ENCODE data around the gene PRRX2. TPM values are rescaled to one million over a fixed set of nuclear protein-coding genes. Genes with fewer than 3 reads are reported as not detected.

The PRRX2 gene
- total and polyA plus RNA-seq, 2 experiments from 2014 or later, result 5.8 to 8.3 TPM

GRCh38 chr9:129624168-129624759, 41.2 kb upstream of the PRRX2 start:
- H3K27me3 ChIP-seq (ENCODE audit: insufficient read depth), result peaks cover 34% of the 10 kb centered on the region
- no peak overlapping the region for H3K4me3 ChIP-seq
- Mint-ChIP-seq H3K27ac (no peak overlapping the region), H3K4me3 (no peak overlapping the region), H3K27me3 (ENCODE audit: insufficient read depth, low read depth, poor library complexity) (peaks cover 33% of the 10 kb centered on the region), H3K36me3 (ENCODE audit: low read depth) (peaks cover 12% of the 10 kb centered on the region), H3K9me3 (no peaks in the 10 kb centered on the region), H3K4me1 (peaks cover 44% of the 10 kb centered on the region)
- DNase-seq (ENCODE audit: low spot score) (peak; percentile 89), ATAC-seq (peak; percentile 34)
- peaks cover 25% of the 10 kb centered on the region for H4K20me1 ChIP-seq (replicated peaks; ENCODE audit: insufficient read depth)
- TF ChIP-seq ZNF331 (CRISPR knock-in tag; IDR thresholded peaks at IDR 0.05; ENCODE audit: low read depth) (no peak), CTCF (conservative IDR thresholded peaks at IDR 0.05; ENCODE audit: low read depth in 2 of 2) (peak; percentile 79 to 88)
- no peaks in the 10 kb centered on the region for H3K36me3 ChIP-seq (ENCODE audit: insufficient read depth)
- H3K4me1 ChIP-seq (ENCODE audit: insufficient read depth), result peaks cover 39% of the 10 kb centered on the region
- peaks cover 32% of the 10 kb centered on the region for H3K79me2 ChIP-seq (replicated peaks; ENCODE audit: insufficient read depth)
- no peak overlapping the region for H2AFZ ChIP-seq
- H3K4me2 ChIP-seq, result peak overlapping the region; percentile 100; the same call in 1 of the 2 replicates
- H3K9me2 ChIP-seq (ENCODE audit: insufficient read depth), result no peaks in the 10 kb centered on the region
- 0 out of 2 replicates have a peak, but pooled peaks cover 13% of the 10 kb centered on the region for H3F3A ChIP-seq (replicated peaks; ENCODE audit: low read depth)
- H3K27ac ChIP-seq (ENCODE audit: low read depth), result no peak overlapping the region

- no peaks in the 10 kb centered on the region for H3K9me2 ChIP-seq (ENCODE audit: insufficient read depth)
- H3K4me3 ChIP-seq, result peak overlapping the region; percentile 98; the same call in 1 of the 2 replicates
- no peaks in the 10 kb centered on the region for H3K36me3 ChIP-seq (ENCODE audit: insufficient read depth)
- H2AFZ ChIP-seq, result no peak overlapping the region
- Mint-ChIP-seq H3K27me3 (ENCODE audit: insufficient read depth, low read depth, poor library complexity) (peaks cover 26% of the 10 kb centered on the region), H3K27ac (no peak overlapping the region), H3K4me1 (peaks cover 44% of the 10 kb centered on the region), H3K9me3 (no peaks in the 10 kb centered on the region), H3K4me3 (peak overlapping the region; percentile 55; the same call in 2 of the 3 replicates), H3K36me3 (ENCODE audit: low read depth) (peaks cover 12% of the 10 kb centered on the region)
- H3K4me1 ChIP-seq (ENCODE audit: insufficient read depth), result peaks cover 33% of the 10 kb centered on the region
- H3K27ac ChIP-seq (ENCODE audit: low read depth), result no peak overlapping the region
- TF ChIP-seq REST (IDR thresholded peaks at IDR 0.05; ENCODE audit: unreplicated experiment), result no peak
- TF ChIP-seq CREB1 (CRISPR knock-in tag; IDR thresholded peaks at IDR 0.05; ENCODE audit: low read depth), result no peak
- ATAC-seq (peak; percentile 7; the same call in 2 of the 3 replicates), DNase-seq (ENCODE audit: low spot score) (no peak)
- H4K20me1 ChIP-seq (replicated peaks; ENCODE audit: insufficient read depth), result peaks cover 32% of the 10 kb centered on the region
- H3F3A ChIP-seq (replicated peaks; ENCODE audit: low read depth), result 0 out of 2 replicates have a peak, but pooled peaks cover 9% of the 10 kb centered on the region
- peaks cover 39% of the 10 kb centered on the region for H3K79me2 ChIP-seq (replicated peaks; ENCODE audit: insufficient read depth)
- peak overlapping the region; percentile 100 for H3K4me2 ChIP-seq
- peaks cover 27% of the 10 kb centered on the region for H3K27me3 ChIP-seq (ENCODE audit: insufficient read depth)
Measured at GRCh38 chr9:129624947-129625346, 40.5 kb upstream of the PRRX2 start.

All from GM23338 (cell line).